ENCODE data around the gene CHAT. TPM values are rescaled to one million over a fixed set of nuclear protein-coding genes. Genes with fewer than 3 reads are reported as not detected.
A peak's percentile ranks its signal among the peaks of the same experiment; 100 is the strongest.

Gene CHAT
- total RNA-seq, 1 experiment from 2014 or later = not detected

DNA sequence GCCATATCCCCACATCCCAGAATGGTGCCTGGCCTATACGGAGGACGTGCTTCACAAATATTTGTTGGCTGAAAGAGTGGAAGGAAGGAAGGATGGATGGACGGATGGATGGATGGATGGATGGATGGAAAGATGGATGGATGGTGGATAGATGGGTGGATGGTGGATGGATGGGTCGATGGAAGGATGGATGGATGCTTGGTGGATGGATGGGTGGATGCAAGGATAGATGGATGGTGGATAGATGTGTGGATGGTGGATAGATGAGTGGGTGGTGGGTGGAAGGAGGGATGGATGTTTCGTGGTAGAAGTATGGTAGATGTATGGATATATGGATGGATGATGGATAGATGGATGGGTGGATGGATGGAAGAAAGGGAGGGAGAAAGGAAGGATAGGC, 10.8 kb downstream of the CHAT start:
- DNase-seq (ENCODE audit: unreplicated experiment) = no peak
- TF ChIP-seq, protein P1, sequence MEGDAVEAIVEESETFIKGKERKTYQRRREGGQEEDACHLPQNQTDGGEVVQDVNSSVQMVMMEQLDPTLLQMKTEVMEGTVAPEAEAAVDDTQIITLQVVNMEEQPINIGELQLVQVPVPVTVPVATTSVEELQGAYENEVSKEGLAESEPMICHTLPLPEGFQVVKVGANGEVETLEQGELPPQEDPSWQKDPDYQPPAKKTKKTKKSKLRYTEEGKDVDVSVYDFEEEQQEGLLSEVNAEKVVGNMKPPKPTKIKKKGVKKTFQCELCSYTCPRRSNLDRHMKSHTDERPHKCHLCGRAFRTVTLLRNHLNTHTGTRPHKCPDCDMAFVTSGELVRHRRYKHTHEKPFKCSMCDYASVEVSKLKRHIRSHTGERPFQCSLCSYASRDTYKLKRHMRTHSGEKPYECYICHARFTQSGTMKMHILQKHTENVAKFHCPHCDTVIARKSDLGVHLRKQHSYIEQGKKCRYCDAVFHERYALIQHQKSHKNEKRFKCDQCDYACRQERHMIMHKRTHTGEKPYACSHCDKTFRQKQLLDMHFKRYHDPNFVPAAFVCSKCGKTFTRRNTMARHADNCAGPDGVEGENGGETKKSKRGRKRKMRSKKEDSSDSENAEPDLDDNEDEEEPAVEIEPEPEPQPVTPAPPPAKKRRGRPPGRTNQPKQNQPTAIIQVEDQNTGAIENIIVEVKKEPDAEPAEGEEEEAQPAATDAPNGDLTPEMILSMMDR (IDR thresholded peaks at IDR 0.05; ENCODE audit: unreplicated experiment) = no peak
- no peak overlapping the region for H3K27ac Mint-ChIP-seq (ENCODE audit: low read depth, unreplicated experiment)
- H3K27me3 Mint-ChIP-seq (ENCODE audit: insufficient read depth, unreplicated experiment) = peaks cover 9% of the 10 kb centered on the region
- CTCF ChIA-PET = interaction anchor here (1.1 kb wide), 1 partner anchor 31 kb away, joined by 3 read pairs; no protein-coding TSS in a partner anchor
- no TSS peak for BruUV-seq (replicated peaks)
- intact Hi-C loops (cut with micrococcal nuclease) = no loop called here
- no peaks in the 10 kb centered on the region for H3K9me3 Mint-ChIP-seq (ENCODE audit: unreplicated experiment)
- POLR2A ChIA-PET = interaction anchor here (1.2 kb wide), 1 partner anchor 19 kb away, joined by 3 read pairs; no protein-coding TSS in a partner anchor
- H3K4me3 Mint-ChIP-seq (ENCODE audit: unreplicated experiment) = no peak overlapping the region
- no peaks in the 10 kb centered on the region for H3K36me3 Mint-ChIP-seq (ENCODE audit: insufficient read depth, unreplicated experiment)
- peaks cover 10% of the 10 kb centered on the region for H3K4me1 Mint-ChIP-seq (ENCODE audit: insufficient read depth, unreplicated experiment)

DNA sequence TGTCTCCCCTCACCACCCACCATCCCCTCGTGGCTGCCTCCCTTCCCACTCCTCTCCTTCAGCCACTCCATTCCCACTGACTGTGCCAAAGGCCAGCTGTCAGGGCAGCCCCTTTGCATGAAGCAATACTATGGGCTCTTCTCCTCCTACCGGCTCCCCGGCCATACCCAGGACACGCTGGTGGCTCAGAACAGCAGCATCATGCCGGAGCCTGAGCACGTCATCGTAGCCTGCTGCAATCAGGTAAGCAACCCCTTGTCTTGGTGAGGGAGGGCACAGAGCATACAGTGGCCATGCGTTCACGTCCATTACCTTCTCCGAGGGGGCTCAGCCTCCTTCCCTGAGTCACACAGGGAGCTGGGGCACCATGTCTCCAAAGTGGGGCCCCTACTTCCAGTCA, 11.6 kb downstream of the CHAT start:
- Mint-ChIP-seq H3K27me3 (ENCODE audit: insufficient read depth, unreplicated experiment) (peaks cover under 1% of the 10 kb centered on the region), H3K9me3 (ENCODE audit: unreplicated experiment) (no peaks in the 10 kb centered on the region), H3K4me3 (ENCODE audit: unreplicated experiment) (no peak overlapping the region), H3K4me1 (ENCODE audit: insufficient read depth, unreplicated experiment) (peaks cover 10% of the 10 kb centered on the region), H3K36me3 (ENCODE audit: insufficient read depth, unreplicated experiment) (no peaks in the 10 kb centered on the region), H3K27ac (ENCODE audit: low read depth, unreplicated experiment) (no peak overlapping the region)
- CTCF ChIA-PET = no interaction called here
- BruUV-seq (replicated peaks) = no TSS peak
- no peak for DNase-seq (ENCODE audit: unreplicated experiment)
- intact Hi-C loops (cut with micrococcal nuclease) = no loop called here
- TF ChIP-seq, protein P1 (IDR thresholded peaks at IDR 0.05; ENCODE audit: unreplicated experiment) = no peak
- POLR2A ChIA-PET = no interaction called here

- Mint-ChIP-seq H3K27ac (ENCODE audit: low read depth, unreplicated experiment) (no peak overlapping the region), H3K9me3 (ENCODE audit: unreplicated experiment) (no peaks in the 10 kb centered on the region), H3K4me3 (ENCODE audit: unreplicated experiment) (no peak overlapping the region), H3K4me1 (ENCODE audit: insufficient read depth, unreplicated experiment) (peaks cover 10% of the 10 kb centered on the region), H3K36me3 (ENCODE audit: insufficient read depth, unreplicated experiment) (no peaks in the 10 kb centered on the region), H3K27me3 (ENCODE audit: insufficient read depth, unreplicated experiment) (no peaks in the 10 kb centered on the region)
- ChIA-PET CTCF (interaction anchor here (0.9 kb wide), 1 partner anchor 28 kb away, joined by 3 read pairs; no protein-coding TSS in a partner anchor), POLR2A (no interaction called here)
- BruUV-seq (replicated peaks) = no TSS peak
- TF ChIP-seq, protein P1 (IDR thresholded peaks at IDR 0.05; ENCODE audit: unreplicated experiment) = no peak
- DNase-seq (ENCODE audit: unreplicated experiment) = peak; percentile 17
- intact Hi-C loops (cut with micrococcal nuclease) = no loop called here
These were observed 13.2 kb downstream of the CHAT start for GRCh38 chr10:49627038-49627437.

DNA sequence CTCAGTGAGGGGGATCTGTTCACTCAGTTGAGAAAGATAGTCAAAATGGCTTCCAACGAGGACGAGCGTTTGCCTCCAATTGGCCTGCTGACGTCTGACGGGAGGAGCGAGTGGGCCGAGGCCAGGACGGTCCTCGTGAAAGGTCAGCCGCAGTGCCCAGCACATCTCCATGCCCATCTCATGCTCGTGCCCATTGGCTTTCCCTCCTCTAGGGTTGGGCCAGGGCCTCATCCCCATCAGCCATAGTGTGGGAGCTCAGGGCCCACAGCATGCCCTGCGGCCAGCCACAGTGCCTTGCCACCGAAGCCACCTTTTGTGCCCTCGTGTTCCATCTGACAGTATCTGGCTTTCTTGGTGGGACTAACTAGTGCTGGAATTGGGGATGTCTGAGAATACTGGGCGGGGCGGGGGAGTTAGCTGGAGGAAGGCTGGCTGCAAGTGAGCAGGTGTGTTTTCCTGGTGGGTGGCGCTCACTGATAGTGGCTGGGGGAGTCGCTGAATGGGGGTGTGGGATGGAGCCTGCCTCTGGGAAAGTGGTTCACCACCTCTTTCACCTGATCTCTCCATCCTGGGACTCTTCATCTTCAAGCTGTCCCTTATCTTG, 13.9 kb downstream of the CHAT start:
- POLR2A ChIA-PET = no interaction called here
- intact Hi-C loops (cut with micrococcal nuclease) = no loop called here
- H3K4me3 Mint-ChIP-seq (ENCODE audit: unreplicated experiment) = no peak overlapping the region
- DNase-seq (ENCODE audit: unreplicated experiment) = no peak
- H3K9me3 Mint-ChIP-seq (ENCODE audit: unreplicated experiment) = no peaks in the 10 kb centered on the region
- CTCF ChIA-PET = interaction anchor here (0.9 kb wide), 1 partner anchor 28 kb away, joined by 3 read pairs; no protein-coding TSS in a partner anchor
- no peaks in the 10 kb centered on the region for H3K36me3 Mint-ChIP-seq (ENCODE audit: insufficient read depth, unreplicated experiment)
- BruUV-seq (replicated peaks) = no TSS peak
- H3K4me1 Mint-ChIP-seq (ENCODE audit: insufficient read depth, unreplicated experiment) = peaks cover 10% of the 10 kb centered on the region
- no peak overlapping the region for H3K27ac Mint-ChIP-seq (ENCODE audit: low read depth, unreplicated experiment)
- no peaks in the 10 kb centered on the region for H3K27me3 Mint-ChIP-seq (ENCODE audit: insufficient read depth, unreplicated experiment)
- TF ChIP-seq, protein P1 (IDR thresholded peaks at IDR 0.05; ENCODE audit: unreplicated experiment) = no peak

Data from MCF 10A (cell line).